K562 (cell line): Measurements from ENCODE around the gene HSPA13. TPM values are rescaled to one million over a fixed set of nuclear protein-coding genes. Genes with fewer than 3 reads are reported as not detected.

ENCODE experiments used
- AFF1 ChIP-seq, 2 experiments: fragments of 450-650 bp; IDR thresholded peaks; 2 replicates each; pipeline ENCODE4 v1.6.1; 2018; ENCODE audit warnings: mild to moderate bottlenecking in 2 of 2, low read depth in 1 of 2; ENCODE audit not compliant: partially characterized antibody in 2 of 2
- BACH1 ChIP-seq: fragments of 200-800 bp; sonication (Bioruptor generic); IDR thresholded peaks from 2 replicates; pipeline ENCODE4 v1.6.1; 2016; ENCODE audit warnings: missing genetic modification characterization, missing compliant biosample characterization
- C11orf30 ChIP-seq: fragments of 450-650 bp; IDR thresholded peaks from 2 replicates; pipeline ENCODE4 v1.6.1; 2016; ENCODE audit warnings: low read depth, mild to moderate bottlenecking
- CBX3 ChIP-seq, 2 experiments: IDR thresholded peaks; 1 replicate in 1 of 2; 2 replicates in 1 of 2; pipeline ENCODE4 v1.6.1; 2012; ENCODE audit warnings: inconsistent platforms in 2 of 2, low read length in 2 of 2, borderline replicate concordance in 1 of 2, control low read depth in 1 of 2
- CSDE1 ChIP-seq, 2 experiments: fragments of 450-650 bp; IDR thresholded peaks; 2 replicates each; pipeline ENCODE4 v1.6.1; 2016; ENCODE audit warnings: mild to moderate bottlenecking in 1 of 2
- DEAF1 ChIP-seq: fragments of 450-650 bp; formaldehyde crosslinking; IDR thresholded peaks from 2 replicates; pipeline ENCODE4 v1.4.0; 2020; ENCODE audit warnings: mild to moderate bottlenecking, moderate library complexity
- ELK3 ChIP-seq: fragments of 450-650 bp; formaldehyde crosslinking; IDR thresholded peaks from 2 replicates; pipeline ENCODE4 v1.4.0; 2020; ENCODE audit warnings: mild to moderate bottlenecking
- EP400 ChIP-seq: fragments of 450-650 bp; IDR thresholded peaks from 2 replicates; pipeline ENCODE4 v1.6.1; 2017; ENCODE audit warnings: antibody characterized with exemption, mild to moderate bottlenecking, moderate library complexity
- KAT7 ChIP-seq: sonication (generic); formaldehyde crosslinking; IDR thresholded peaks from 2 replicates; pipeline ENCODE4 v1.8.0; 2022; ENCODE audit warnings: missing genetic modification reagents, mild to moderate bottlenecking, borderline replicate concordance
- KAT8 ChIP-seq: fragments of 450-650 bp; IDR thresholded peaks from 2 replicates; pipeline ENCODE4 v1.6.1; 2016; ENCODE audit warnings: low read depth, mild to moderate bottlenecking
- NFE2 ChIP-seq: IDR thresholded peaks from 2 replicates; pipeline ENCODE4 v1.6.1; 2014; ENCODE audit warnings: antibody characterized with exemption, low read depth
- PPARD ChIP-seq: fragments of 250-450 bp; sonication (Bioruptor Pico); IDR thresholded peaks from 2 replicates; pipeline ENCODE4 v1.8.0; 2022; ENCODE audit warnings: inconsistent platforms, mild to moderate bottlenecking, moderate library complexity
- PYGO2 ChIP-seq: fragments of 450-650 bp; IDR thresholded peaks from 2 replicates; pipeline ENCODE4 v1.6.1; 2016; ENCODE audit warnings: mild to moderate bottlenecking, missing genetic modification characterization, moderate library complexity, missing compliant biosample characterization
- RBM25 ChIP-seq: fragments of 200-400 bp; formaldehyde crosslinking; IDR thresholded peaks from 2 replicates; pipeline ENCODE4 v1.6.1; 2018; ENCODE audit warnings: low read length, low read depth, moderate library complexity; ENCODE audit not compliant: severe bottlenecking
- SAFB ChIP-seq: fragments of 200-400 bp; formaldehyde crosslinking; IDR thresholded peaks from 2 replicates; pipeline ENCODE4 v1.6.1; 2017; ENCODE audit warnings: low read depth, low read length, borderline replicate concordance
- SMARCC2 ChIP-seq: fragments of 450-650 bp; IDR thresholded peaks from 2 replicates; pipeline ENCODE4 v1.6.1; 2017; ENCODE audit warnings: antibody characterized with exemption, moderate library complexity, mild to moderate bottlenecking, low read depth
- ZNF263 ChIP-seq: sonication (generic); formaldehyde crosslinking; IDR thresholded peaks from 2 replicates; pipeline ENCODE4 v1.8.0; 2022; ENCODE audit warnings: mild to moderate bottlenecking, missing genetic modification reagents, borderline replicate concordance
- ZNF280A ChIP-seq: fragments of 450-650 bp; IDR thresholded peaks from 2 replicates; pipeline ENCODE4 v1.6.1; 2018; ENCODE audit warnings: mild to moderate bottlenecking, low read depth; ENCODE audit not compliant: partially characterized antibody
- ZNF584 ChIP-seq: fragments of 200-800 bp; sonication (Bioruptor generic); IDR thresholded peaks from 2 replicates; pipeline ENCODE4 v1.6.1; 2016; ENCODE audit warnings: low read depth, mild to moderate bottlenecking, missing genetic modification characterization, missing compliant biosample characterization
- polyA plus RNA-seq, 8 experiments: library from polyadenylated mRNA; depleted of rRNA in 4 of 8; stranded (reverse) in 5 of 8; unstranded in 3 of 8; fragments of >200 nt; fragmentation: Nextera tagmentation in 2 of 8; fragmentation: Illumina TruSeq in 1 of 8; extraction: Ambion mirVana in 2 of 8; extraction: Trizol in 1 of 8; gene quantifications; 2 replicates each; pipeline versions ENCODE4 v1.2.1 to v1.2.3, GENCODE V29; 2011 to 2014; ENCODE audit warnings: inconsistent platforms in 1 of 8, missing spikeins in 1 of 8
- total RNA-seq, 7 experiments: library from RNA; depleted of rRNA in 6 of 7; stranded (reverse); fragments of >200 nt in 6 of 7; fragmentation: Illumina TruSeq in 2 of 7; extraction: Trizol in 2 of 7; gene quantifications; 2 replicates each; pipeline versions ENCODE4 v1.2.1 to v1.2.3, GENCODE V29; 2011 to 2021; ENCODE audit warnings: low replicate concordance in 1 of 7

The HSPA13 gene
- total and polyA plus RNA-seq, 9 of the 15 experiments (the other 6 are each of a cell fraction or from before 2014, with no cell fraction given) = 12.5 to 28.8 (median 23.9) TPM

- TF ChIP-seq ZNF280A (no peak), ZNF584 (CRISPR knock-in tag) (no peak), ELK3 (CRISPR knock-in tag) (no peak), PYGO2 (no peak), CBX3 (IDR thresholded peaks at IDR 0.05; ENCODE audit: borderline replicate concordance in 1 of 2, low read length in 2 of 2) (no peak), NFE2 (no peak), CSDE1 (IDR thresholded peaks at IDR 0.05) (0 out of 4 replicates have a peak, but pooled peaks of 1 of the 2 experiments have one; percentile 28), C11orf30 (no peak), ZNF263 (CRISPR knock-in tag) (no peak), DEAF1 (CRISPR knock-in tag) (peak; percentile 64), AFF1 (IDR thresholded peaks at IDR 0.05; ENCODE audit: low read depth in 1 of 2, partially characterized antibody in 2 of 2) (no peak), EP400 (0 out of 2 replicates have a peak, but pooled peaks have one; percentile 18), KAT8 (no peak), PPARD (CRISPR knock-in tag) (no peak), BACH1 (tag) (no peak), RBM25 (peak; percentile 6), SMARCC2 (no peak), SAFB (no peak), KAT7 (CRISPR knock-in tag) (no peak)
Observed at GRCh38 chr21:14403681-14404318, 20.9 kb upstream of the HSPA13 start (continued).
